GM23248 (cell line): ENCODE data around the gene CCDC63. TPM values are rescaled to one million over a fixed set of nuclear protein-coding genes. Genes with fewer than 3 reads are reported as not detected.

Experiments
- DNase-seq: peaks from one replicate; pipeline ENCODE4 v3.0.0-alpha.2; 2015
- H2AFZ ChIP-seq: fragments of 200-600 bp; sonication (generic); 2 replicates; pipeline ENCODE4 v1.6.1; 2016; ENCODE audit warnings: antibody characterized with exemption
- H3F3A ChIP-seq: fragments of 200-600 bp; sonication (generic); 2 replicates; pipeline ENCODE4 v1.6.1; 2016; ENCODE audit warnings: mild to moderate bottlenecking, antibody characterized with exemption, mixed run types; ENCODE audit not compliant: insufficient read depth
- H3K27ac ChIP-seq: fragments of 200-600 bp; sonication (generic); 2 replicates; pipeline ENCODE4 v1.5.1; 2016; ENCODE audit warnings: mild to moderate bottlenecking
- H3K27me3 ChIP-seq: fragments of 200-600 bp; sonication (generic); replicated peaks from 2 replicates; pipeline ENCODE4 v1.6.1; 2016; ENCODE audit warnings: mild to moderate bottlenecking; ENCODE audit not compliant: insufficient read depth
- H3K36me3 ChIP-seq: fragments of 200-600 bp; sonication (generic); 2 replicates; pipeline ENCODE4 v1.6.1; 2016; ENCODE audit warnings: low read depth, mild to moderate bottlenecking
- H3K4me1 ChIP-seq: fragments of 200-600 bp; sonication (generic); 2 replicates; pipeline ENCODE4 v1.6.1; 2016; ENCODE audit warnings: mild to moderate bottlenecking; ENCODE audit not compliant: insufficient read depth
- H3K4me2 ChIP-seq: fragments of 200-600 bp; sonication (generic); one replicate; pipeline ENCODE4 v1.6.1; 2016; ENCODE audit warnings: mild to moderate bottlenecking; ENCODE audit not compliant: unreplicated experiment
- H3K4me3 ChIP-seq: fragments of 200-600 bp; sonication (generic); 2 replicates; pipeline ENCODE4 v1.5.1; 2016; ENCODE audit warnings: mild to moderate bottlenecking
- H3K79me2 ChIP-seq: fragments of 200-600 bp; sonication (generic); 2 replicates; pipeline ENCODE4 v1.6.1; 2016; ENCODE audit warnings: mild to moderate bottlenecking; ENCODE audit not compliant: insufficient read depth
- H3K9ac ChIP-seq: fragments of 200-600 bp; sonication (generic); 2 replicates; pipeline ENCODE4 v1.6.1; 2016; ENCODE audit warnings: mild to moderate bottlenecking
- H3K9me2 ChIP-seq: fragments of 200-600 bp; sonication (generic); 2 replicates; pipeline ENCODE4 v1.6.1; 2016; ENCODE audit warnings: mixed run types, mild to moderate bottlenecking, moderate library complexity; ENCODE audit not compliant: insufficient read depth
- H3K9me3 ChIP-seq: fragments of 200-600 bp; sonication (generic); one replicate; pipeline ENCODE4 v1.6.1; 2017; ENCODE audit warnings: low read depth
- H4K20me1 ChIP-seq: fragments of 200-600 bp; sonication (generic); 2 replicates; pipeline ENCODE4 v1.6.0; 2016; ENCODE audit not compliant: insufficient read depth
- EZH2 ChIP-seq: fragments of 200-600 bp; sonication (generic); IDR thresholded peaks from 2 replicates; pipeline ENCODE4 v1.6.1; 2018; ENCODE audit warnings: antibody characterized with exemption, mild to moderate bottlenecking; ENCODE audit not compliant: insufficient read depth, poor library complexity, severe bottlenecking
- EZH2phosphoT487 ChIP-seq: fragments of 200-600 bp; sonication (generic); IDR thresholded peaks from 2 replicates; pipeline ENCODE4 v1.6.1; 2018; ENCODE audit warnings: antibody characterized with exemption, moderate library complexity, mild to moderate bottlenecking, low read depth; ENCODE audit not compliant: insufficient read depth
- WGBS, 2 experiments: methylation state at CpG; one replicate each; pipeline ENCODE4 v1.1.6; 2015 to 2017; ENCODE audit warnings: low lambda C conversion rate in 2 of 2, low coverage in 1 of 2; ENCODE audit errors: missing lambda C conversion rate in 2 of 2; 5-methylcytosine and 5-hydroxymethylcytosine counted together
- in situ Hi-C: fragments of 300-500 bp; cut with MboI; formaldehyde crosslinking; loops from 2 replicates; pipeline ENCODE4 v1.15.0; 2020
- polyA plus RNA-seq: library from polyadenylated mRNA; unstranded; fragments of >200 nt; fragmentation: Nextera tagmentation; extraction: Ambion mirVana; gene quantifications from 2 replicates; pipeline ENCODE4 v1.2.1, GENCODE V29; 2016
- total RNA-seq: library from RNA; depleted of rRNA; stranded (reverse); fragments of >200 nt; shearing (Covaris generic); gene quantifications from 2 replicates; pipeline ENCODE4 v1.2.3, GENCODE V29; 2014

CCDC63 gene
- total and polyA plus RNA-seq, 2 experiments from 2014 or later: not detected

DNA sequence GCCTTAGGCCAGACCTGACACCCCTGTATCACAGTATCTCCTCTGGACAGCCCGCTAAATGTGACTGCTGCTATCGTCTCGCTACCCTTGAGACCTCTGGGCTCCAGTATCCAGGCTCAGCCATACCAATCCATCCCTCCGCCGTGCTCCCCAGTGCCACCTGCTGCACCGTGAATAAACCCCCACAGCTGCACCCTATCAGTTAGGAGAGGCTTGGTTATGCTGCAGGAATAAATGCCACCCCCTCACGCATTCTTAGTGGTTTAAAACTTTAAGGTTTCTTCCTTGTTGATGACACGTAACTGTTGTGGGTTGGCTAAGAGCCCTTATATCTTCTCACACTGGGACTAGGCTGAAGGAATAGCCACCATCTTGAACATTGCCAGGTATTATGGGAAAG lies 12.1 kb downstream of the CCDC63 start:
- Histone ChIP-seq H3K9me2 (no peaks in the 10 kb centered on the region), H4K20me1 (no peaks in the 10 kb centered on the region), H3K4me3 (no peak overlapping the region), H3K9me3 (no peaks in the 10 kb centered on the region), H3K79me2 (no peaks in the 10 kb centered on the region), H3K36me3 (no peaks in the 10 kb centered on the region), H2AFZ (no peak overlapping the region), H3K27ac (no peak overlapping the region), H3K4me2 (no peak overlapping the region), H3K27me3 (0 out of 2 replicates have a peak, but pooled peaks cover 3% of the 10 kb centered on the region), H3F3A (no peaks in the 10 kb centered on the region), H3K4me1 (no peaks in the 10 kb centered on the region), H3K9ac (no peak overlapping the region)
- peak; percentile 47 for DNase-seq
- WGBS, 2 experiments: 72 to 73% methylated on average over 8 of the region's 8 CpGs
- in situ Hi-C loops: no loop called here
- TF ChIP-seq EZH2: no peak
- no peak for TF ChIP-seq EZH2phosphoT487

DNA sequence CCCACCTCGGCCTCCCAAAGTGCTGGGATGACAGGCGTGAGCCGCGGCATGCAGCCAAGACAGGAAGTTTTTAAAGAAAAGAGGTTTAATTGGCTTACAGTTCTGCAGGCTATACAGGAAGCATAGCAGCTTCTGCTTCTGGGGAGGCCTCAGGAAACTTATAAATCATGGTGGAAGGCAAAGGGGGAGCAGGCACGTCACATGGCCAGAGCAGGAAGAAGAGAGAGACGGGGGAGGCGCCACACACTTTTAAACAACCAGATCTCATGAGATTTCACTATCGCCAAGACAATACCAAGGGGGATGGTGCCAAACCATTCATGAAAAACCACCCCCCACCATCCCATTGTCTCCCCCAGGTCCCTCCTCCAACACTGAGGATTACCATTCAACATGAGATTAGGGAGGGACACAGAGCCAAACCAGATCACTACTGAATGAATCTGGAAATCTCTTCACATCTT lies 14.1 kb downstream of the CCDC63 start:
- Histone ChIP-seq H4K20me1 (no peaks in the 10 kb centered on the region), H3K4me2 (no peak overlapping the region), H3K9me3 (no peaks in the 10 kb centered on the region), H3K9me2 (no peaks in the 10 kb centered on the region), H3K79me2 (no peaks in the 10 kb centered on the region), H2AFZ (no peak overlapping the region), H3K4me1 (no peaks in the 10 kb centered on the region), H3K27ac (no peak overlapping the region), H3K4me3 (no peak overlapping the region), H3K9ac (no peak overlapping the region), H3K27me3 (peaks cover 8% of the 10 kb centered on the region; the same call in 1 of the 2 replicates), H3K36me3 (no peaks in the 10 kb centered on the region), H3F3A (no peaks in the 10 kb centered on the region)
- in situ Hi-C loops: no loop called here
- no peak for TF ChIP-seq EZH2
- no peak for TF ChIP-seq EZH2phosphoT487
- no peak for DNase-seq
- WGBS, 2 experiments: 19 to 22% methylated on average over 8 of the region's 8 CpGs

DNA sequence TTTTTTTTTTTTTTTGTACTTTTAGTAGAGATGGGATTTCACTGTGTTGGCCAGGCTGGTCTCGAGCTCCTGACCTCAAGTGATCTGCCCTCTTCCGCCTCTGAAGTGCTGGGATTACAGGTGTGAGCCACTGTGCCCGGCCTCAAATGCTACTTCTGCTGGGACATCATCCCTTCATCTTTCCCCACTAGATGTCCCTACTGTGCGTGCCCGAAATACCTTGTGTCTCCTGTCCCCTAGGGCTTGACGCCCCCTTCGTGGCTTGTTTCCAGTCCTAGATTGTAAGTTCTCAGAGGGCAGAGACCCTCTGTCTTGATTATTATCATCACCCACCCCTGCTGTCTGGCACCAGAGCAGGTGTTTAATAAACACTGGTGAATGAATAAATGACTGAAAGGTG lies 14.9 kb downstream of the CCDC63 start:
- H3K9me3 ChIP-seq: no peaks in the 10 kb centered on the region
- H3K9ac ChIP-seq: no peak overlapping the region
- H3K4me1 ChIP-seq: no peaks in the 10 kb centered on the region
- H2AFZ ChIP-seq: no peak overlapping the region
- H3K4me3 ChIP-seq: no peak overlapping the region
- no peaks in the 10 kb centered on the region for H3K9me2 ChIP-seq
- DNase-seq: no peak
- H3K4me2 ChIP-seq: no peak overlapping the region
- H3K27ac ChIP-seq: no peak overlapping the region
- 45 to 50% methylated on average over 7 of the region's 7 CpGs for WGBS, 2 experiments
- peaks cover 9% of the 10 kb centered on the region; the same call in 1 of the 2 replicates for H3K27me3 ChIP-seq
- H3K36me3 ChIP-seq: no peaks in the 10 kb centered on the region
- TF ChIP-seq EZH2: no peak
- TF ChIP-seq EZH2phosphoT487: no peak
- no peaks in the 10 kb centered on the region for H3F3A ChIP-seq
- in situ Hi-C loops: no loop called here
- H3K79me2 ChIP-seq: no peaks in the 10 kb centered on the region
- H4K20me1 ChIP-seq: no peaks in the 10 kb centered on the region

DNA sequence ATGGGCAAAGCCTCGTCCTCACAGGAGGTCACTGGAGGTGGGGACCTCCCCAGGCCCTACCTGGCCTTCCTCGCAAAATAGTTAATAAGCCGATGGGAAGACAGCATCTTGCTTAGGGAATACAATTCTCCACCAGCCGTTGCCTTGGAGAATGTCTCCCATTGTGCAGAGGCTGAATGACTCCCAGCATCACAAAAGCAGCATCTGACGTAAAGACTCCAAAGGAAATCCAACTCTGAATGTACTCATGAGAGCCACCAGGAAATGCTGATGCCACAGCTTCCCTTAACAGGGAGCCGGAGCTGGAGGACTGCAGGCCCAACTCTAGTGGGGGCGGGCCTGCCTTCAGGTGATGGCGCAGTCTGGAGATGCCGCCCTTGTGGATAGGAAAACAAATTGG lies 15.5 kb downstream of the CCDC63 start:
- Histone ChIP-seq H3F3A (no peaks in the 10 kb centered on the region), H3K79me2 (no peaks in the 10 kb centered on the region), H3K4me1 (no peaks in the 10 kb centered on the region), H4K20me1 (no peaks in the 10 kb centered on the region), H3K9me3 (no peaks in the 10 kb centered on the region), H2AFZ (no peak overlapping the region), H3K9me2 (no peaks in the 10 kb centered on the region), H3K9ac (no peak overlapping the region), H3K4me3 (no peak overlapping the region), H3K36me3 (no peaks in the 10 kb centered on the region), H3K27me3 (peaks cover 9% of the 10 kb centered on the region; the same call in 1 of the 2 replicates), H3K4me2 (no peak overlapping the region), H3K27ac (no peak overlapping the region)
- no peak for TF ChIP-seq EZH2
- DNase-seq: no peak
- 62 to 69% methylated on average over 9 of the region's 9 CpGs for WGBS, 2 experiments
- in situ Hi-C loops: no loop called here

DNA sequence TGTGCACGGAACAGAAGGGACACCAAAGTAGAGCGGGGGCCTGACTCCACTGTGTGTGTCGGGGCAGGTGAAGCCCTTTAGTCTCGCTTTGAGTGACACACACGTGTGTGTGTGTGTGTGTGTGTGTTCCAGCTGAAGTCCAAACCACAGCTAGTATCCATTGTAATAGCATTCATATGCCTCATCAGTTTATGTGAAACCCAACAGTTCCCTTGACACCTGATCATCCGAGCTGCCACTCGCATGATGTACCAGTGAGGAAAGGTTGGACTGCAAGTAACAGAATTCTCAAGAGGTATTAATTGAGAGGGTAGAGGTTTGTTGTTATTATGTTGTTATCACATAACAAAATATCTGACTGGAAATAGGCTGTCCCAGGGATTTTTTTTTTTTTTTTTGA lies 16.4 kb downstream of the CCDC63 start:
- DNase-seq: no peak
- no peaks in the 10 kb centered on the region for H3K79me2 ChIP-seq
- TF ChIP-seq EZH2 (no peak), EZH2phosphoT487 (no peak)
- no peak overlapping the region for H3K4me3 ChIP-seq
- WGBS, 2 experiments: 60 to 67% methylated on average over 7 of the region's 7 CpGs
- H3K4me2 ChIP-seq: no peak overlapping the region
- H3K9ac ChIP-seq: no peak overlapping the region
- no peaks in the 10 kb centered on the region for H3K36me3 ChIP-seq
- no peaks in the 10 kb centered on the region for H3F3A ChIP-seq
- no peaks in the 10 kb centered on the region for H3K4me1 ChIP-seq
- peaks cover 9% of the 10 kb centered on the region; the same call in 1 of the 2 replicates for H3K27me3 ChIP-seq
- in situ Hi-C loops: no loop called here
- no peaks in the 10 kb centered on the region for H4K20me1 ChIP-seq
- H2AFZ ChIP-seq: no peak overlapping the region
- H3K9me2 ChIP-seq: no peaks in the 10 kb centered on the region
- no peaks in the 10 kb centered on the region for H3K9me3 ChIP-seq
- no peak overlapping the region for H3K27ac ChIP-seq
